NCI-H187 (cell line): Measurements from ENCODE around the gene CEP83.

Experiments used
- DNase-seq, 2 experiments: peaks; one replicate each; lab custom pipeline; 2025; lab: John Stamatoyannopoulos, UW

Gene CEP83

GRCh38 chr12:94269316-94269999 is 190.2 kb downstream of the CEP83 start:
- no peak for DNase-seq

GRCh38 chr12:94267921-94268471 is 191.7 kb downstream of the CEP83 start:
- no peak for DNase-seq

GRCh38 chr12:94267537-94267872 is 192.2 kb downstream of the CEP83 start:
- no peak for DNase-seq

GRCh38 chr12:94266796-94267536 is 192.7 kb downstream of the CEP83 start:
- no peak for DNase-seq

GRCh38 chr12:94265966-94266745 is 193.5 kb downstream of the CEP83 start:
- no peak for DNase-seq

GRCh38 chr12:94265539-94265938 is 194.1 kb downstream of the CEP83 start:
- DNase-seq, result no peak

- DNase-seq, result no peak
These were observed 194.8 kb downstream of the CEP83 start for GRCh38 chr12:94264736-94265485.

- peak; percentile 43 to 72 for DNase-seq
These were observed 195.6 kb downstream of the CEP83 start for GRCh38 chr12:94263905-94264561.

GRCh38 chr12:94263011-94263811 is 196.5 kb downstream of the CEP83 start:
- no peak for DNase-seq

GRCh38 chr12:94262228-94263010 is 197.2 kb downstream of the CEP83 start:
- peak; percentile 44 to 81 for DNase-seq

GRCh38 chr12:94261786-94262185 is 197.9 kb downstream of the CEP83 start:
- DNase-seq, result no peak

- DNase-seq, result no peak
These were observed 198.5 kb downstream of the CEP83 start for GRCh38 chr12:94261119-94261518.

GRCh38 chr12:94260717-94261116 is 198.9 kb downstream of the CEP83 start:
- DNase-seq, result no peak

GRCh38 chr12:94260017-94260416 is 199.7 kb downstream of the CEP83 start:
- no peak for DNase-seq

- DNase-seq, result no peak
These were observed 201.1 kb downstream of the CEP83 start for GRCh38 chr12:94258593-94258992.
